IMR-90 (cell line): ENCODE results near the gene TMEM259. TPM values are rescaled to one million over a fixed set of nuclear protein-coding genes. Genes with fewer than 3 reads are reported as not detected.

Experiments
- ATAC-seq: fragments of 200-7000 bp; cut with Tn5 transposase; 2 replicates; pipeline ENCODE4 v1.9.1; 2020; ENCODE audit warnings: low read depth, mild to moderate bottlenecking, moderate library complexity
- BruUV-seq: library from RNA; stranded (reverse); fragments of 400-500 nt; replicated peaks from 2 replicates; lab custom pipeline; 2021; lab: Mats Ljungman, UMichigan
- CTCF ChIA-PET: fragments of 300-600 bp; formaldehyde crosslinking; extraction: SDS; loops from one replicate; lab custom pipeline; 2021; ENCODE audit warnings: antibody characterized with exemption; lab: Yijun Ruan, JAX
- POLR2A ChIA-PET: fragments of 300-600 bp; sonication (Branson Sonifier 250); formaldehyde crosslinking; loops from one replicate; lab custom pipeline; 2022; ENCODE audit warnings: antibody characterized with exemption; ENCODE audit not compliant: unreplicated experiment; lab: Charles Lee
- DNase-seq: peaks from one replicate; pipeline ENCODE4 v3.0.0; 2013
- H2AFZ ChIP-seq: replicated peaks from 2 replicates; pipeline ENCODE3; 2013; ENCODE audit warnings: low read length, mild to moderate bottlenecking; ENCODE audit not compliant: poor library complexity
- H2AK5ac ChIP-seq: 2 replicates; pipeline ENCODE4 v1.6.1; 2013; ENCODE audit warnings: low read depth, low read length, inconsistent platforms
- H2AK9ac ChIP-seq: replicated peaks from 2 replicates; pipeline ENCODE3; 2013; ENCODE audit warnings: mild to moderate bottlenecking, low read depth, low read length, moderate library complexity; ENCODE audit not compliant: poor library complexity
- H2BK120ac ChIP-seq: 2 replicates; pipeline ENCODE4 v1.6.1; 2013; ENCODE audit warnings: low read depth, low read length, inconsistent platforms
- H2BK15ac ChIP-seq: 3 replicates; pipeline ENCODE4 v1.6.1; 2013; ENCODE audit warnings: low read depth, low read length, inconsistent platforms
- H2BK20ac ChIP-seq: 2 replicates; pipeline ENCODE4 v1.6.1; 2013; ENCODE audit warnings: low read depth, mild to moderate bottlenecking, inconsistent platforms, low read length, moderate library complexity
- H2BK5ac ChIP-seq: 2 replicates; pipeline ENCODE4 v1.6.1; 2013; ENCODE audit warnings: mild to moderate bottlenecking, low read depth, low read length, inconsistent platforms; ENCODE audit not compliant: poor library complexity, severe bottlenecking
- H3K14ac ChIP-seq: replicated peaks from 2 replicates; pipeline ENCODE4 v1.6.1; 2013; ENCODE audit warnings: low read depth, low read length, inconsistent platforms
- H3K18ac ChIP-seq: 2 replicates; pipeline ENCODE4 v1.6.1; 2013; ENCODE audit warnings: low read depth, low read length, control low read depth
- H3K23ac ChIP-seq: 2 replicates; pipeline ENCODE4 v1.6.1; 2013; ENCODE audit warnings: low read depth, low read length, inconsistent platforms
- H3K27ac ChIP-seq: 2 replicates; pipeline ENCODE4 v1.5.1; 2013; ENCODE audit warnings: mild to moderate bottlenecking, control low read depth, low read length; ENCODE audit not compliant: insufficient read depth
- H3K27me3 ChIP-seq: 2 replicates; pipeline ENCODE4 v1.6.1; 2013; ENCODE audit warnings: low read length; ENCODE audit not compliant: control insufficient read depth, insufficient read depth
- H3K36me3 ChIP-seq: 2 replicates; pipeline ENCODE4 v1.6.1; 2013; ENCODE audit warnings: low read length, mixed read lengths; ENCODE audit not compliant: control insufficient read depth, insufficient read depth
- H3K4ac ChIP-seq: 2 replicates; pipeline ENCODE4 v1.6.1; 2013; ENCODE audit warnings: low read depth, low read length, inconsistent platforms
- H3K4me1 ChIP-seq: 2 replicates; pipeline ENCODE4 v1.6.1; 2013; ENCODE audit warnings: low read length, mixed read lengths; ENCODE audit not compliant: control insufficient read depth, insufficient read depth
- H3K4me2 ChIP-seq: 2 replicates; pipeline ENCODE4 v1.6.1; 2013; ENCODE audit warnings: low read depth, mild to moderate bottlenecking, control low read depth, low read length, moderate library complexity
- H3K4me3 ChIP-seq: 2 replicates; pipeline ENCODE4 v1.5.1; 2013; ENCODE audit warnings: low read depth, mild to moderate bottlenecking, control low read depth, low read length, moderate library complexity; ENCODE audit not compliant: insufficient read depth
- H3K56ac ChIP-seq: 2 replicates; pipeline ENCODE4 v1.6.1; 2013; ENCODE audit warnings: low read length, inconsistent platforms; ENCODE audit not compliant: insufficient read depth; ENCODE audit errors: extremely low read depth
- H3K79me1 ChIP-seq, 2 experiments: 2 replicates each; pipeline ENCODE4 v1.6.1; 2013; ENCODE audit warnings: low read length in 2 of 2, inconsistent platforms in 1 of 2, low read depth in 1 of 2
- H3K9ac ChIP-seq: 2 replicates; pipeline ENCODE4 v1.6.1; 2013; ENCODE audit warnings: low read depth, low read length, control low read depth
- H3K9me1 ChIP-seq: 2 replicates; pipeline ENCODE4 v1.6.1; 2013; ENCODE audit warnings: low read length, inconsistent platforms; ENCODE audit not compliant: insufficient read depth
- H3K9me3 ChIP-seq: 2 replicates; pipeline ENCODE4 v1.6.1; 2013; ENCODE audit warnings: low read length; ENCODE audit not compliant: control insufficient read depth, insufficient read depth
- H4K20me1 ChIP-seq: 2 replicates; pipeline ENCODE4 v1.6.1; 2013; ENCODE audit warnings: low read length, inconsistent platforms; ENCODE audit not compliant: insufficient read depth
- H4K5ac ChIP-seq: 2 replicates; pipeline ENCODE4 v1.6.1; 2013; ENCODE audit warnings: mild to moderate bottlenecking, low read depth, low read length, control low read depth
- H4K8ac ChIP-seq, 2 experiments: 2 replicates each; pipeline ENCODE4 v1.6.1; 2013; ENCODE audit warnings: low read depth in 2 of 2, low read length in 2 of 2, control low read depth in 1 of 2, inconsistent platforms in 1 of 2
- H4K91ac ChIP-seq: 2 replicates; pipeline ENCODE4 v1.6.1; 2013; ENCODE audit warnings: low read depth, low read length, inconsistent platforms; ENCODE audit not compliant: insufficient read depth
- BHLHE40 ChIP-seq: fragments of 150-350 bp; IDR thresholded peaks from 2 replicates; pipeline ENCODE4 v1.6.1; 2016; ENCODE audit warnings: mild to moderate bottlenecking, low read depth, low read length
- CEBPB ChIP-seq: IDR thresholded peaks from 2 replicates; pipeline ENCODE4 v1.6.1; 2012; ENCODE audit warnings: low read depth, low read length, improper control_type of control experiment
- CHD1 ChIP-seq: IDR thresholded peaks from 2 replicates; pipeline ENCODE4 v1.6.1; 2012; ENCODE audit warnings: low read depth, low read length, improper control_type of control experiment
- FOS ChIP-seq: fragments of 150-350 bp; IDR thresholded peaks from 2 replicates; pipeline ENCODE4 v1.6.1; 2016; ENCODE audit warnings: low read depth, low read length
- MXI1 ChIP-seq: IDR thresholded peaks from 2 replicates; pipeline ENCODE4 v1.6.1; 2012; ENCODE audit warnings: low read depth, mild to moderate bottlenecking, low read length, moderate library complexity, borderline replicate concordance
- POLR2A ChIP-seq: IDR thresholded peaks from 2 replicates; pipeline ENCODE4 v1.6.1; 2012; ENCODE audit warnings: mild to moderate bottlenecking, low read depth, low read length
- RAD21 ChIP-seq: IDR thresholded peaks from 2 replicates; pipeline ENCODE4 v1.6.1; 2012; ENCODE audit warnings: low read length, improper control_type of control experiment
- RCOR1 ChIP-seq: IDR thresholded peaks from 2 replicates; pipeline ENCODE4 v1.6.1; 2012; ENCODE audit warnings: mild to moderate bottlenecking, low read length, improper control_type of control experiment; ENCODE audit not compliant: insufficient replicate concordance
- SMC3 ChIP-seq: fragments of 150-350 bp; IDR thresholded peaks from 2 replicates; pipeline ENCODE4 v1.6.1; 2016; ENCODE audit warnings: low read depth, mild to moderate bottlenecking, antibody characterized with exemption, low read length, moderate library complexity
- WGBS, 2 experiments: methylation state at CpG; one replicate each; pipeline versions ENCODE4 v1.1.5 to v1.1.7; 2013; ENCODE audit warnings: missing lambda C conversion rate in 2 of 2; ENCODE audit not compliant: insufficient read length in 1 of 2; ENCODE audit errors: extremely low coverage in 2 of 2; 5-methylcytosine and 5-hydroxymethylcytosine counted together
- dilution Hi-C: fragments of 300-500 bp; cut with HindIII; formaldehyde crosslinking; loops from one replicate; pipeline ENCODE4 v1.14.3; 2018; ENCODE audit warnings: low sequenced_read_pairs; ENCODE audit not compliant: unreplicated experiment
- in situ Hi-C: fragments of 300-500 bp; cut with MboI; formaldehyde crosslinking; loops from 3 replicates; pipeline ENCODE4 v1.14.3; 2019; ENCODE audit warnings: low sequenced_read_pairs, inconsistent platforms, mixed read lengths
- intact Hi-C: fragments of 100-400 bp; cut with micrococcal nuclease; formaldehyde crosslinking; loops from 2 replicates; pipeline ENCODE4 v1.10.0; 2022
- polyA plus RNA-seq, 3 experiments: library from polyadenylated mRNA; depleted of rRNA; stranded (reverse); fragments of >200 nt; gene quantifications; 2 replicates each; pipeline ENCODE4 v1.2.3, GENCODE V29; 2012; ENCODE audit warnings: low replicate concordance in 1 of 3
- total RNA-seq: library from RNA; depleted of rRNA; stranded (reverse); fragments of >200 nt; gene quantifications from 2 replicates; pipeline ENCODE4 v1.2.3, GENCODE V29; 2012
- TF ChIP-seq, protein P1 (sequence below): fragments of 150-350 bp; IDR thresholded peaks from 2 replicates; pipeline ENCODE4 v1.6.1; 2016; ENCODE audit warnings: low read depth, mild to moderate bottlenecking, low read length, moderate library complexity, borderline replicate concordance
- TF ChIP-seq, protein P2 (sequence below): conservative IDR thresholded peaks from 2 replicates; pipeline ENCODE4 v1.5.1; 2012; ENCODE audit warnings: mild to moderate bottlenecking, low read depth, low read length, improper control_type of control experiment
- TF ChIP-seq, protein P3 (sequence below): fragments of 150-350 bp; IDR thresholded peaks from 2 replicates; pipeline ENCODE4 v1.6.1; 2017; ENCODE audit warnings: mild to moderate bottlenecking, antibody characterized with exemption, low read length, low read depth

Gene TMEM259
- total and polyA plus RNA-seq, 2 of the 4 experiments (the other 2 are of a cell fraction) = 22.6 to 153 TPM

DNA sequence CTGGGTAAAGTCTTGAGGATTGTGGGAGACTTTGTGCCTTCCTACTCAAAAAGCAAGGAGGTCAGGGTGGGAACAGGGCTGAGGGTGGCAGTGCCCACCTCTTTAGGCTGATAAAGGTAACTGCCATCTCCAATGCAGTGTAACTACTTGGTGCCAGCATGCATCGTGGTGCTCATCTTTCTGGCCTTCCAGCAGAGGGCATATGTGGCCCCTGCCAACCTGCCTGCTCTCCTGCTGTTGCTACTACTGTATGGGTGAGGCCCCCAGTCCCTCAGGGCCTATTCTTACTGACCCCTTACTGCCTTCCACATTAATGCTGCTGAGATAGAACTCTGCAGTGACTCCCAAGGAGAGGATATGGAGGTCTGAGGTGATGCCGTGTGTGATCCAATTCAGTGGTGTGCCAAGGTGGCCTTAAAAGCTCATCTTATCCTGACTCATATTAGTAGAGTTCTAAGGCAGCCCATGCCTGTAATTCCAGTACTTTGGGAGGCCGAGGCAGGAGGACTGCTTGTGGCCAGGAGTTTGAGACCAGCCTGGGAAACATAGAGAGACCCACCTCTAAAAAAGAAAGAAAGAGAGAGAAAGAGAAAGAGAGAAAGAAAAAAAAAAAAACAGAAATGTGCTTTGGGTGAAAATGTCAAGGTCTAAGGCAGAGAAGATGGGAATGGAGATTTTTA is 36.4 kb upstream of the TMEM259 start:
- Histone ChIP-seq H4K5ac (no peak overlapping the region), H3K4me1 (no peaks in the 10 kb centered on the region), H3K36me3 (peaks cover 1% of the 10 kb centered on the region; the same call in 1 of the 2 replicates), H2BK5ac (no peak overlapping the region), H3K27me3 (no peaks in the 10 kb centered on the region), H3K4me3 (no peak overlapping the region), H3K4ac (no peak overlapping the region), H2AK5ac (no peak overlapping the region), H3K18ac (no peak overlapping the region), H4K8ac (no peak overlapping the region), H3K23ac (no peak overlapping the region), H3K56ac (no peak overlapping the region), H3K4me2 (no peak overlapping the region), H3K9me1 (no peaks in the 10 kb centered on the region), H2BK20ac (no peak overlapping the region), H2AK9ac (no peak overlapping the region), H3K79me1 (no peaks in the 10 kb centered on the region), H3K9me3 (peaks cover 36% of the 10 kb centered on the region), H3K9ac (no peak overlapping the region), H4K20me1 (no peaks in the 10 kb centered on the region), H3K27ac (no peak overlapping the region), H4K91ac (no peak overlapping the region), H2BK15ac (no peak overlapping the region), H2AFZ (no peak overlapping the region), H2BK120ac (no peak overlapping the region), H3K14ac (no peak overlapping the region)
- dilution Hi-C loops = no loop called here
- TF ChIP-seq RAD21 (no peak), CHD1 (no peak), POLR2A (no peak), SMC3 (no peak), BHLHE40 (no peak), RCOR1 (no peak), FOS (no peak), CEBPB (no peak), MXI1 (no peak)
- TF ChIP-seq, protein P1, sequence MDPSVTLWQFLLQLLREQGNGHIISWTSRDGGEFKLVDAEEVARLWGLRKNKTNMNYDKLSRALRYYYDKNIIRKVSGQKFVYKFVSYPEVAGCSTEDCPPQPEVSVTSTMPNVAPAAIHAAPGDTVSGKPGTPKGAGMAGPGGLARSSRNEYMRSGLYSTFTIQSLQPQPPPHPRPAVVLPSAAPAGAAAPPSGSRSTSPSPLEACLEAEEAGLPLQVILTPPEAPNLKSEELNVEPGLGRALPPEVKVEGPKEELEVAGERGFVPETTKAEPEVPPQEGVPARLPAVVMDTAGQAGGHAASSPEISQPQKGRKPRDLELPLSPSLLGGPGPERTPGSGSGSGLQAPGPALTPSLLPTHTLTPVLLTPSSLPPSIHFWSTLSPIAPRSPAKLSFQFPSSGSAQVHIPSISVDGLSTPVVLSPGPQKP = no peak
- TF ChIP-seq, protein P2, sequence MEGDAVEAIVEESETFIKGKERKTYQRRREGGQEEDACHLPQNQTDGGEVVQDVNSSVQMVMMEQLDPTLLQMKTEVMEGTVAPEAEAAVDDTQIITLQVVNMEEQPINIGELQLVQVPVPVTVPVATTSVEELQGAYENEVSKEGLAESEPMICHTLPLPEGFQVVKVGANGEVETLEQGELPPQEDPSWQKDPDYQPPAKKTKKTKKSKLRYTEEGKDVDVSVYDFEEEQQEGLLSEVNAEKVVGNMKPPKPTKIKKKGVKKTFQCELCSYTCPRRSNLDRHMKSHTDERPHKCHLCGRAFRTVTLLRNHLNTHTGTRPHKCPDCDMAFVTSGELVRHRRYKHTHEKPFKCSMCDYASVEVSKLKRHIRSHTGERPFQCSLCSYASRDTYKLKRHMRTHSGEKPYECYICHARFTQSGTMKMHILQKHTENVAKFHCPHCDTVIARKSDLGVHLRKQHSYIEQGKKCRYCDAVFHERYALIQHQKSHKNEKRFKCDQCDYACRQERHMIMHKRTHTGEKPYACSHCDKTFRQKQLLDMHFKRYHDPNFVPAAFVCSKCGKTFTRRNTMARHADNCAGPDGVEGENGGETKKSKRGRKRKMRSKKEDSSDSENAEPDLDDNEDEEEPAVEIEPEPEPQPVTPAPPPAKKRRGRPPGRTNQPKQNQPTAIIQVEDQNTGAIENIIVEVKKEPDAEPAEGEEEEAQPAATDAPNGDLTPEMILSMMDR = no peak
- TF ChIP-seq, protein P3, sequence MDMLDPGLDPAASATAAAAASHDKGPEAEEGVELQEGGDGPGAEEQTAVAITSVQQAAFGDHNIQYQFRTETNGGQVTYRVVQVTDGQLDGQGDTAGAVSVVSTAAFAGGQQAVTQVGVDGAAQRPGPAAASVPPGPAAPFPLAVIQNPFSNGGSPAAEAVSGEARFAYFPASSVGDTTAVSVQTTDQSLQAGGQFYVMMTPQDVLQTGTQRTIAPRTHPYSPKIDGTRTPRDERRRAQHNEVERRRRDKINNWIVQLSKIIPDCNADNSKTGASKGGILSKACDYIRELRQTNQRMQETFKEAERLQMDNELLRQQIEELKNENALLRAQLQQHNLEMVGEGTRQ = no peak
- ATAC-seq (no peak), DNase-seq (peak; percentile 67)
- in situ Hi-C loops = no loop called here
- intact Hi-C loops = no loop called here
- WGBS, 2 experiments = 56% methylated on average over 1 of the region's 3 CpGs; no CpG with 5 or more reads in 1 of the 2 experiments
- ChIA-PET CTCF (no interaction called here), POLR2A (no interaction called here)
- no TSS peak for BruUV-seq
